ENCODE results near the gene HSPA1L. TPM values are rescaled to one million over a fixed set of nuclear protein-coding genes. Genes with fewer than 3 reads are reported as not detected.

Gene HSPA1L
- polyA plus RNA-seq, 1 donor (not counting 4 experiments of a cell fraction or from before 2014, with no cell fraction given): 0.60 TPM

GRCh38 chr6:31851485-31851832 is 36.4 kb upstream of the HSPA1L start:
- Histone ChIP-seq H3K4me3 (ENCODE audit: control insufficient read depth in 2 of 3, extremely low read depth in 1 of 3, insufficient read depth in 2 of 3, low read depth in 1 of 3, low read length in 3 of 3) (no peak overlapping the region), H4K20me1 (ENCODE audit: control insufficient read depth, extremely low read depth, insufficient read depth, low read length) (no peaks in the 10 kb centered on the region), H3K4me2 (ENCODE audit: control insufficient read depth, extremely low read depth, insufficient read depth, low read depth, low read length) (no peak overlapping the region), H3K27me3 (ENCODE audit: control insufficient read depth, extremely low read depth, insufficient read depth, low read length) (no peaks in the 10 kb centered on the region), H3K9me3 (ENCODE audit: control insufficient read depth, low read depth, low read length) (no peaks in the 10 kb centered on the region), H2AFZ (ENCODE audit: control insufficient read depth, low read length) (no peak overlapping the region), H3K36me3 (ENCODE audit: control insufficient read depth in 2 of 2, extremely low read depth in 1 of 2, insufficient read depth in 2 of 2, low read length in 2 of 2) (peaks cover 0 to 2% of the 10 kb centered on the region in 2 experiments), H3K9ac (ENCODE audit: control insufficient read depth, extremely low read depth, insufficient read depth, low read length) (no peak overlapping the region), H3K9me1 (ENCODE audit: control insufficient read depth, extremely low read depth, insufficient read depth, low read length) (no peaks in the 10 kb centered on the region), H3K4me1 (ENCODE audit: control insufficient read depth, extremely low read depth, insufficient read depth, low read length) (no peaks in the 10 kb centered on the region), H3K27ac (ENCODE audit: control insufficient read depth, insufficient read depth, low read length) (no peak overlapping the region), H3K79me2 (ENCODE audit: control insufficient read depth, insufficient read depth, low read length) (no peaks in the 10 kb centered on the region)
- DNase-seq (ENCODE audit: low read depth, low spot score): no peak
- dilution Hi-C loops (cut with MboI; ENCODE audit: extremely low pct_ligation_motif_present, low sequenced_read_pairs): no loop called here
- TF ChIP-seq, protein P1, sequence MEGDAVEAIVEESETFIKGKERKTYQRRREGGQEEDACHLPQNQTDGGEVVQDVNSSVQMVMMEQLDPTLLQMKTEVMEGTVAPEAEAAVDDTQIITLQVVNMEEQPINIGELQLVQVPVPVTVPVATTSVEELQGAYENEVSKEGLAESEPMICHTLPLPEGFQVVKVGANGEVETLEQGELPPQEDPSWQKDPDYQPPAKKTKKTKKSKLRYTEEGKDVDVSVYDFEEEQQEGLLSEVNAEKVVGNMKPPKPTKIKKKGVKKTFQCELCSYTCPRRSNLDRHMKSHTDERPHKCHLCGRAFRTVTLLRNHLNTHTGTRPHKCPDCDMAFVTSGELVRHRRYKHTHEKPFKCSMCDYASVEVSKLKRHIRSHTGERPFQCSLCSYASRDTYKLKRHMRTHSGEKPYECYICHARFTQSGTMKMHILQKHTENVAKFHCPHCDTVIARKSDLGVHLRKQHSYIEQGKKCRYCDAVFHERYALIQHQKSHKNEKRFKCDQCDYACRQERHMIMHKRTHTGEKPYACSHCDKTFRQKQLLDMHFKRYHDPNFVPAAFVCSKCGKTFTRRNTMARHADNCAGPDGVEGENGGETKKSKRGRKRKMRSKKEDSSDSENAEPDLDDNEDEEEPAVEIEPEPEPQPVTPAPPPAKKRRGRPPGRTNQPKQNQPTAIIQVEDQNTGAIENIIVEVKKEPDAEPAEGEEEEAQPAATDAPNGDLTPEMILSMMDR (optimal IDR thresholded peaks at IDR 0.05 in 1 of 3, IDR thresholded peaks at IDR 0.05 in 1 of 3, conservative IDR thresholded peaks at IDR 0.05 in 1 of 3; ENCODE audit: extremely low read depth in 1 of 3, insufficient read depth in 2 of 3, low read length in 3 of 3): no peak
- no peak for TF ChIP-seq EZH2 (IDR thresholded peaks at IDR 0.05; ENCODE audit: low read length)
- FAIRE-seq: no peak

DNA sequence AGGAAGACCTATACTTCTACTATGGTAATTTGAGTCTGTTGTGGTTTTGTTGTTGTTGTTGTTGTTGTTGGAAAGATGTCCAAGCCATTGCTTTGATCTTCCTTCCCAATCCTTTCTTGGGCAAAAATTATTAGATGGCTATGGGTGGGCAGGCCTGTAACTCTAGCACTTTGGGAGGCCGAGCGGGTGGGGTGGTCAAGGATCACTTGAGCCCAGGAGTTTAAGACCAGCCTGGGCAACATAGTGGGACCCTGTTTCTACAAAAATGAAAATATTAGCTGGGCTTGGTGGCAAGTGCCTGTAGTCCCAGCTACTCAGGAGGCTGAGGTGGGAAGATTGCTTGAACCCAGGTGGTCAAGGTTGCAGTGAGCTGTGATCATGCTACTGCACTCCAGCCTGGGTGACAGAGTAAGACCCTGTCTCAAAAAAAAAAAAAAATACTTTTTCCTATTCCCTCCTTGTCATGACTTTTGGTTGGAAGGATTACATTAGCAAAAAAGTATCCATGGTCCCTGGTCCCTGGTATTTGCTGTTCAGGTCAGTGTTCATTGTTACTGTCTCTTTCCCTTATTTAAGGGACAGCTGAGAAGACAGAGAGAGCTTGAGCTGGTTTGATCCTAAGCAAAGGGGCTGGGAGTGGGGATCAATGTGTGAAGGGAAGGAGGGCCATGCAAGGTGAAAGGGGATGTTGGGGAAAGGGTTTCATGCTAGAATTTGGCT is 35.8 kb upstream of the HSPA1L start:
- Histone ChIP-seq H3K4me3 (ENCODE audit: control insufficient read depth in 2 of 3, extremely low read depth in 1 of 3, insufficient read depth in 2 of 3, low read depth in 1 of 3, low read length in 3 of 3) (no peak overlapping the region), H3K9me3 (ENCODE audit: control insufficient read depth, low read depth, low read length) (no peaks in the 10 kb centered on the region), H3K9ac (ENCODE audit: control insufficient read depth, extremely low read depth, insufficient read depth, low read length) (no peak overlapping the region), H4K20me1 (ENCODE audit: control insufficient read depth, extremely low read depth, insufficient read depth, low read length) (no peaks in the 10 kb centered on the region), H3K27ac (ENCODE audit: control insufficient read depth, insufficient read depth, low read length) (no peak overlapping the region), H2AFZ (ENCODE audit: control insufficient read depth, low read length) (no peak overlapping the region), H3K36me3 (ENCODE audit: control insufficient read depth in 2 of 2, extremely low read depth in 1 of 2, insufficient read depth in 2 of 2, low read length in 2 of 2) (peaks cover 0 to 2% of the 10 kb centered on the region in 2 experiments), H3K27me3 (ENCODE audit: control insufficient read depth, extremely low read depth, insufficient read depth, low read length) (no peaks in the 10 kb centered on the region), H3K9me1 (ENCODE audit: control insufficient read depth, extremely low read depth, insufficient read depth, low read length) (no peaks in the 10 kb centered on the region), H3K4me2 (ENCODE audit: control insufficient read depth, extremely low read depth, insufficient read depth, low read depth, low read length) (no peak overlapping the region), H3K79me2 (ENCODE audit: control insufficient read depth, insufficient read depth, low read length) (no peaks in the 10 kb centered on the region), H3K4me1 (ENCODE audit: control insufficient read depth, extremely low read depth, insufficient read depth, low read length) (no peaks in the 10 kb centered on the region)
- FAIRE-seq (no peak), DNase-seq (ENCODE audit: low read depth, low spot score) (no peak)
- dilution Hi-C loops (cut with MboI; ENCODE audit: extremely low pct_ligation_motif_present, low sequenced_read_pairs): no loop called here
- TF ChIP-seq, protein P1 (optimal IDR thresholded peaks at IDR 0.05 in 1 of 3, IDR thresholded peaks at IDR 0.05 in 1 of 3, conservative IDR thresholded peaks at IDR 0.05 in 1 of 3; ENCODE audit: extremely low read depth in 1 of 3, insufficient read depth in 2 of 3, low read length in 3 of 3): no peak
- no peak for TF ChIP-seq EZH2 (IDR thresholded peaks at IDR 0.05; ENCODE audit: low read length)
